Vagina (tissue), 2 donors: ENCODE data around the gene TRIM37. TPM values are rescaled to one million over a fixed set of nuclear protein-coding genes. Genes with fewer than 3 reads are reported as not detected.

Experiments
- DNase-seq, 2 donors: peaks; one replicate each; pipeline ENCODE4 v3.0.0-alpha.2; 2017; ENCODE audit errors: extremely low spot score in 2 of 2
- H3K27ac ChIP-seq: fragments of 200-600 bp; sonication (generic); one replicate; pipeline ENCODE4 v1.5.1; 2019
- H3K27me3 ChIP-seq: fragments of 200-600 bp; sonication (generic); one replicate; pipeline ENCODE4 v1.5.1; 2019
- H3K36me3 ChIP-seq, 2 donors: fragments of 200-600 bp; sonication (generic); one replicate each; pipeline ENCODE4 v1.5.1; 2017 to 2019
- H3K4me1 ChIP-seq: fragments of 200-600 bp; sonication (generic); one replicate; pipeline ENCODE4 v1.5.1; 2019
- H3K4me3 ChIP-seq, 2 donors: fragments of 200-600 bp; sonication (generic); 1 replicate in 1 of 2; 2 replicates in 1 of 2; pipeline ENCODE4 v1.5.1; 2016 to 2019
- H3K9me3 ChIP-seq: fragments of 200-600 bp; sonication (generic); one replicate; pipeline ENCODE4 v1.5.1; 2019
- POLR2A ChIP-seq, 2 donors: fragments of 450-650 bp; IDR thresholded peaks; one replicate each; pipeline ENCODE4 v1.6.1; 2017; ENCODE audit warnings: antibody characterized with exemption in 2 of 2, mild to moderate bottlenecking in 2 of 2, moderate library complexity in 2 of 2
- POLR2AphosphoS5 ChIP-seq, 2 donors: sonication (generic); formaldehyde crosslinking; IDR thresholded peaks; one replicate each; pipeline ENCODE4 v1.9.0; 2017; ENCODE audit warnings: antibody characterized with exemption in 2 of 2, mild to moderate bottlenecking in 2 of 2, low read depth in 1 of 2; ENCODE audit not compliant: insufficient read depth in 1 of 2
- intact Hi-C: fragments of 100-400 bp; cut with DNase I; formaldehyde crosslinking; loops from one replicate; pipeline ENCODE4 v1.15.1; 2023
- total RNA-seq: library from RNA; depleted of rRNA; stranded (reverse); fragments of >200 nt; gene quantifications from one replicate; pipeline ENCODE4 v1.2.3, GENCODE V29; 2016
- TF ChIP-seq, protein P1 (sequence below), 3 experiments: fragments of 450-650 bp in 2 of 3; fragments of 200-600 bp in 1 of 3; sonication (generic) in 1 of 3; IDR thresholded peaks; one replicate each; pipeline ENCODE4 v1.5.1; 2017 to 2019; ENCODE audit warnings: antibody characterized with exemption in 3 of 3, mild to moderate bottlenecking in 2 of 3, moderate library complexity in 2 of 3

The TRIM37 gene
- total RNA-seq, 1 donor from 2014 or later: 20.4 TPM

DNA sequence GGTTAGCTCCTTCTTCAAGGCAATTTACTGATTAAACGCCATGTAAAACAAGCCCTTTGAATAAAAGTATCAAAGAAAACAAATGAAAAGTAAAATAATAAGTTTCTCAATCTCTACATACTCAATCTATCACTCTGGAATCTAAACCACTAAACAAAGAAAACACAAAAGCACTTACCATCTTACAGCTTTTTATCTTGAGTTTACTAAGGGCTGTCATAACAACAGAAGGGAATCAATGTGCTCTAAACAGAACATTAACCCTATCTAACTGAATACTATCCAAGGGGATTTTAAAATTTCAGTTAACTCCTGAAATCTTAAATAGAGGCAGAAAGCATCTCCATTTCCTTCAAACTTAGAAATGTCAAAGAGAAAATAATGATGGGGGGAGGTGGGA, 44.9 kb upstream of the TRIM37 start:
- intact Hi-C loops: no loop called here
- Histone ChIP-seq H3K9me3 (no peaks in the 10 kb centered on the region), H3K27ac (no peak overlapping the region), H3K4me1 (peaks cover 18% of the 10 kb centered on the region), H3K4me3 (no peak overlapping the region), H3K36me3 (no peaks in the 10 kb centered on the region), H3K27me3 (no peaks in the 10 kb centered on the region)
- DNase-seq: no peak
- TF ChIP-seq, protein P1, sequence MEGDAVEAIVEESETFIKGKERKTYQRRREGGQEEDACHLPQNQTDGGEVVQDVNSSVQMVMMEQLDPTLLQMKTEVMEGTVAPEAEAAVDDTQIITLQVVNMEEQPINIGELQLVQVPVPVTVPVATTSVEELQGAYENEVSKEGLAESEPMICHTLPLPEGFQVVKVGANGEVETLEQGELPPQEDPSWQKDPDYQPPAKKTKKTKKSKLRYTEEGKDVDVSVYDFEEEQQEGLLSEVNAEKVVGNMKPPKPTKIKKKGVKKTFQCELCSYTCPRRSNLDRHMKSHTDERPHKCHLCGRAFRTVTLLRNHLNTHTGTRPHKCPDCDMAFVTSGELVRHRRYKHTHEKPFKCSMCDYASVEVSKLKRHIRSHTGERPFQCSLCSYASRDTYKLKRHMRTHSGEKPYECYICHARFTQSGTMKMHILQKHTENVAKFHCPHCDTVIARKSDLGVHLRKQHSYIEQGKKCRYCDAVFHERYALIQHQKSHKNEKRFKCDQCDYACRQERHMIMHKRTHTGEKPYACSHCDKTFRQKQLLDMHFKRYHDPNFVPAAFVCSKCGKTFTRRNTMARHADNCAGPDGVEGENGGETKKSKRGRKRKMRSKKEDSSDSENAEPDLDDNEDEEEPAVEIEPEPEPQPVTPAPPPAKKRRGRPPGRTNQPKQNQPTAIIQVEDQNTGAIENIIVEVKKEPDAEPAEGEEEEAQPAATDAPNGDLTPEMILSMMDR (IDR thresholded peaks at IDR 0.05): no peak
- no peak for TF ChIP-seq POLR2AphosphoS5 (IDR thresholded peaks at IDR 0.05; ENCODE audit: insufficient read depth in 1 of 2, low read depth in 1 of 2)

DNA sequence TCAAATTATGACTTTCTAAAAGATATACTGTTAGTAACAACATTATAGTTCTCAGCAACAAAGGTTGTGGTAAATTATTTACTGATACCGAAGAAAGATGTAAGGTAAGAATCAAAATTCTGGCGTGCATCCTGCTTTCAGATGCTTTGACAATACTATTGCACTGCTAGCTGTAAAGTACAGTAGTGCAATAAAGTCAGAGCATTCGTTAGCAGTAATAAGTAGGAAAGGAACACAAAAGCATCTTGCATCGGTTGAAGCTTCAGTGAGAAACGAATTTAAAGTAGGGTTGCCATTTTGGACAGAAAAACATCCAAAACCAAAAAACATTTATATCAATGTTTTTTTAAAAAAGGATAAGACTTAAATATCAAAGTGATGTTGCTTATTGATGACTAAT, 44.3 kb upstream of the TRIM37 start:
- TF ChIP-seq POLR2A (IDR thresholded peaks at IDR 0.05): no peak
- TF ChIP-seq POLR2AphosphoS5 (IDR thresholded peaks at IDR 0.05; ENCODE audit: insufficient read depth in 1 of 2, low read depth in 1 of 2): no peak
- TF ChIP-seq, protein P1 (IDR thresholded peaks at IDR 0.05): no peak
- H3K4me1 ChIP-seq: peaks cover 15% of the 10 kb centered on the region
- H3K36me3 ChIP-seq: no peaks in the 10 kb centered on the region
- no peaks in the 10 kb centered on the region for H3K27me3 ChIP-seq
- H3K27ac ChIP-seq: no peak overlapping the region
- H3K4me3 ChIP-seq: no peak overlapping the region
- intact Hi-C loops: no loop called here
- no peak for DNase-seq
- H3K9me3 ChIP-seq: no peaks in the 10 kb centered on the region

DNA sequence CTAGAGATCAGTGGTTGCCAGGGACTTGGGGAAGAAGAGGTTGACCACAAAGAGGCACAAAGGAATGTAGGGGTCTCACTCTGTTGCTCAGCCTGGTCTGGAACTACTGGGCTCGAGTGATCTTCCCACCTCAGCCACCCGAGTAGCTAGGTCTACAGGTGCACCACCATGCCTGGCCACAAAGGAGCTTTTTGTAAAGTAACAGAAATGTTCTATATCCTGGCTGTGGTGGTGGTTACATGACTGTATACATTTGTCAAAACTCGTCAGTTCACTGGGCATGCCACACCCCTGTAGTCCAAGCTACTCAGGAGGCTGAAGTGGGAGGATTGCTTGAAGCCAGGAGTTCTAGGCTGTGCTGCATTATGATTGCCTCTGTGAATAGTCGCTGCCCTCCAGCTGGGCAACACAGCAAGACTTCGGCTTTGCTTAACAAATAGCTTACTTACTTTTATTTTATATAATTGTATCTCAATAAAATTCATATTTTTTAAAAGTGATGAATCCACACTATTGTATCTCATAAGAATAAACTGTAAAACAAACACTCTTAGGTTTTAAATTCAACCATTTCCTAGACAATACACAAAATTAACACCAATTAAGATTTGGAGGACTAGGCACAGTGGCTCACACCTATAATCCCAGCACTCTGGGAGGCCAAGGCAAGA, 43.3 kb upstream of the TRIM37 start:
- Histone ChIP-seq H3K27me3 (no peaks in the 10 kb centered on the region), H3K4me1 (peaks cover 12% of the 10 kb centered on the region), H3K9me3 (no peaks in the 10 kb centered on the region), H3K4me3 (no peak overlapping the region), H3K36me3 (no peaks in the 10 kb centered on the region), H3K27ac (no peak overlapping the region)
- no peak for TF ChIP-seq POLR2AphosphoS5 (IDR thresholded peaks at IDR 0.05; ENCODE audit: insufficient read depth in 1 of 2, low read depth in 1 of 2)
- no peak for TF ChIP-seq POLR2A (IDR thresholded peaks at IDR 0.05)
- TF ChIP-seq, protein P1 (IDR thresholded peaks at IDR 0.05): no peak
- intact Hi-C loops: no loop called here
- DNase-seq: no peak

DNA sequence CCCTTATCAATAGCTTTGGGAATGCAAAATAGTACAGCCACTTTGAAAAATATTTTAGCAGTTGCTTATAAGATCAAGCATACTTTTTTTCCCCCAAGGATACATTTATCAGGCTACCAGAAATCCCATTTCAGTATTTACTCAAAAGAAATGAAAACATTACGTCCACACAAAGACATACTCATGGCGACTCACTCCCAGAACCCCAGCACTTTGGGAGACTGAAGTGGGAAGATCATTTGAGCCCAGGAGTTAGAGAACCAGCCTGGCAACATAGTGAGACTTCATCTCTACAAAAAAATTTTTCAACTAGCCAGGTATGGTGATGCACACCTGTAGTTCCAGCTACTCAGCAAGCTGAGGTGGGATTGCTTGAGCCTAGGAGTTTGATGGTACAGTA, 42.4 kb upstream of the TRIM37 start:
- TF ChIP-seq, protein P1 (IDR thresholded peaks at IDR 0.05): no peak
- TF ChIP-seq POLR2A (IDR thresholded peaks at IDR 0.05): no peak
- TF ChIP-seq POLR2AphosphoS5 (IDR thresholded peaks at IDR 0.05; ENCODE audit: insufficient read depth in 1 of 2, low read depth in 1 of 2): no peak
- DNase-seq: no peak
- no peaks in the 10 kb centered on the region for H3K9me3 ChIP-seq
- peaks cover 12% of the 10 kb centered on the region for H3K4me1 ChIP-seq
- no peak overlapping the region for H3K27ac ChIP-seq
- no peaks in the 10 kb centered on the region for H3K27me3 ChIP-seq
- no peaks in the 10 kb centered on the region for H3K36me3 ChIP-seq
- intact Hi-C loops: no loop called here
- no peak overlapping the region for H3K4me3 ChIP-seq

DNA sequence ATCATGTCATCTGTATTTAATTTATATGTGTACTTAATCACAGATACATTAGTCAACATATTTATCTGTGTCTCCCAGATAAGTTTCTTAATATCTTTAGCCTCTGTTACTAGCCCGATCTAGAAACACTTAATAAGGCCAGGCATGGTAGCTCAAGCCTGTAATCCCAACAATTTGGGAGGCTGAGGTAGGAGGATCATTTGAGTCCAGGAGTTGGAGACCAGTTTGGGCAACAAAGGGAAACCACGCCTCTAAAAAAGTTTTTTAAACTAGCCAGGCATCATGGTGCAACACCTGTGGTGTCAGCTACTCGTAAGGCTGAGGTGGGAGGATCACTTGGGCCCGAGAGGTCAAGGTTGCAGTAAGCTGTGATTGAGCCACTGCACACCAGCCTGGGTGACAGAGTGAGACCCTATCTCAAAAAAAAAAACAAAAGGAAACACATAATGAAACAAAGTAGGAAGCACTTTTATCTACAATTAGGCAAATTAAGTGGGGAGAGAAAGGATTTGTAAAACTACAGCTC, 39.0 kb upstream of the TRIM37 start:
- Histone ChIP-seq H3K36me3 (no peaks in the 10 kb centered on the region), H3K27me3 (no peaks in the 10 kb centered on the region), H3K9me3 (no peaks in the 10 kb centered on the region), H3K4me1 (no peaks in the 10 kb centered on the region), H3K4me3 (no peak overlapping the region), H3K27ac (no peak overlapping the region)
- no peak for TF ChIP-seq POLR2A (IDR thresholded peaks at IDR 0.05)
- intact Hi-C loops: no loop called here
- no peak for DNase-seq
